MCF 10A (cell line): ENCODE data around the gene SYNDIG1. TPM values are rescaled to one million over a fixed set of nuclear protein-coding genes. Genes with fewer than 3 reads are reported as not detected.

ENCODE experiments used
- BruUV-seq: library from RNA; stranded (reverse); fragments of 400-500 nt; replicated peaks from 2 replicates; lab custom pipeline; 2021; lab: Mats Ljungman, UMichigan
- CTCF ChIA-PET: fragments of 300-600 bp; sonication (Branson Sonifier 250); formaldehyde crosslinking; extraction: SDS; loops from one replicate; lab custom pipeline; 2021; ENCODE audit warnings: antibody characterized with exemption, inconsistent platforms; lab: Yijun Ruan, JAX
- POLR2A ChIA-PET: fragments of 300-600, 350-650 bp; sonication (Branson Sonifier 250); formaldehyde crosslinking; extraction: SDS; loops from one replicate; lab custom pipeline; 2020; ENCODE audit warnings: antibody characterized with exemption, inconsistent platforms; lab: Yijun Ruan, JAX
- DNase-seq: peaks from one replicate; pipeline ENCODE4 v3.0.0-alpha.2; 2018; ENCODE audit not compliant: unreplicated experiment
- H3K27ac Mint-ChIP-seq: one replicate; pipeline ENCODE4 v1.8.0; 2022; ENCODE audit warnings: mild to moderate bottlenecking, low read depth, mixed read lengths; ENCODE audit not compliant: unreplicated experiment
- H3K27me3 Mint-ChIP-seq: one replicate; pipeline ENCODE4 v1.8.0; 2022; ENCODE audit warnings: mixed read lengths; ENCODE audit not compliant: insufficient read depth, unreplicated experiment
- H3K36me3 Mint-ChIP-seq: one replicate; pipeline ENCODE4 v1.8.0; 2022; ENCODE audit warnings: mild to moderate bottlenecking, moderate library complexity, mixed read lengths; ENCODE audit not compliant: insufficient read depth, unreplicated experiment
- H3K4me1 Mint-ChIP-seq: one replicate; pipeline ENCODE4 v1.8.0; 2022; ENCODE audit warnings: mixed read lengths; ENCODE audit not compliant: insufficient read depth, unreplicated experiment
- H3K4me3 Mint-ChIP-seq: one replicate; pipeline ENCODE4 v1.8.0; 2022; ENCODE audit warnings: mild to moderate bottlenecking, moderate library complexity, mixed read lengths; ENCODE audit not compliant: unreplicated experiment
- H3K9me3 Mint-ChIP-seq: one replicate; pipeline ENCODE4 v1.8.0; 2022; ENCODE audit warnings: mixed read lengths; ENCODE audit not compliant: unreplicated experiment
- intact Hi-C: fragments of 100-400 bp; cut with micrococcal nuclease; formaldehyde crosslinking; loops from 2 replicates; pipeline ENCODE4 v1.14.1; 2022
- total RNA-seq: library from RNA; stranded (reverse); gene quantifications from 2 replicates; pipeline ENCODE4 v1.2.3, GENCODE V29; 2022
- TF ChIP-seq, protein P1 (sequence below): fragments of 200-600 bp; IDR thresholded peaks from one replicate; pipeline ENCODE4 v1.8.0; 2022; ENCODE audit warnings: antibody characterized with exemption, mild to moderate bottlenecking; ENCODE audit not compliant: unreplicated experiment

The SYNDIG1 gene
- total RNA-seq, 1 experiment from 2014 or later, result not detected

DNA sequence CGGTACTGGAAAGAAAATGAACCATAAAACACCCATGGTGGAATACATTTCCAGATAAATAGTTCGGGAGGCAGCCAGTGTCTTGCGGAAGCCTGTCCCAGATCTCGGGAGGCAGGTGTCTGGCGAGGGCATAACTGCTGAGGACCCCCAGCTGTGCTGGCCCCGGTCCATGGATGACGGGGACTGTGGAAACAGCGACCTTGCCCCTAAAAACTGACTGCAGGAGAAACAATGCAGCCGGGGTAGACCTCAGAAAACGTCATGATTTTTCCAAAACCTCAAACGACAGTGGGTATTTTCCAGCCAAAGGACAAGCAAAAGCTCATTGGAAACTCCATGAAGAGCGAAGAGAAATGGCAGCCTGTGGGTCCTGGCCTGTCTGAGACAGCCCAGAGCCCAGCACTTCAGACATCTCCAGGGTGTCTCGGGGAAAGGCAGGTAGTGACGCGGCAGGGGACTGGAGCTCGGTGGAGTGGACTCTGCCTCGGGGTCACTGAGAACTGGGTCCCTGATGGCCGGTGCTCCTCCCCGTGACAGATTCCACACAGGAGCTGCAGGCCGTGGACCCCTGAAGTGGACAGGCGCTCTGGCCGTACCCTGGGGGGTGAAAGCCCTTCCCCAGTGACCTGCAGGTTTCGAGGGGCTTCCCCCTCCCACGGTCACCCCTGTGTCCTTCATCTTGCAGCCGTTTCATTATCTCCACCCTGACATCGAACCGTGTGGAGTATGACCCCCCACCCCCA, 188.6 kb downstream of the SYNDIG1 start:
- CTCF ChIA-PET, result interaction anchor here (0.6 to 1.5 kb wide), 3 partner anchors 9 to 876 kb away, joined by 3 to 4 read pairs (median 3); no protein-coding TSS in a partner anchor
- no peak overlapping the region for H3K4me3 Mint-ChIP-seq
- POLR2A ChIA-PET, result no interaction called here
- H3K36me3 Mint-ChIP-seq, result no peaks in the 10 kb centered on the region
- H3K9me3 Mint-ChIP-seq, result peaks cover 22% of the 10 kb centered on the region
- DNase-seq, result no peak
- H3K4me1 Mint-ChIP-seq, result no peaks in the 10 kb centered on the region
- no TSS peak for BruUV-seq
- no peak overlapping the region for H3K27ac Mint-ChIP-seq
- no peaks in the 10 kb centered on the region for H3K27me3 Mint-ChIP-seq
- TF ChIP-seq, protein P1, sequence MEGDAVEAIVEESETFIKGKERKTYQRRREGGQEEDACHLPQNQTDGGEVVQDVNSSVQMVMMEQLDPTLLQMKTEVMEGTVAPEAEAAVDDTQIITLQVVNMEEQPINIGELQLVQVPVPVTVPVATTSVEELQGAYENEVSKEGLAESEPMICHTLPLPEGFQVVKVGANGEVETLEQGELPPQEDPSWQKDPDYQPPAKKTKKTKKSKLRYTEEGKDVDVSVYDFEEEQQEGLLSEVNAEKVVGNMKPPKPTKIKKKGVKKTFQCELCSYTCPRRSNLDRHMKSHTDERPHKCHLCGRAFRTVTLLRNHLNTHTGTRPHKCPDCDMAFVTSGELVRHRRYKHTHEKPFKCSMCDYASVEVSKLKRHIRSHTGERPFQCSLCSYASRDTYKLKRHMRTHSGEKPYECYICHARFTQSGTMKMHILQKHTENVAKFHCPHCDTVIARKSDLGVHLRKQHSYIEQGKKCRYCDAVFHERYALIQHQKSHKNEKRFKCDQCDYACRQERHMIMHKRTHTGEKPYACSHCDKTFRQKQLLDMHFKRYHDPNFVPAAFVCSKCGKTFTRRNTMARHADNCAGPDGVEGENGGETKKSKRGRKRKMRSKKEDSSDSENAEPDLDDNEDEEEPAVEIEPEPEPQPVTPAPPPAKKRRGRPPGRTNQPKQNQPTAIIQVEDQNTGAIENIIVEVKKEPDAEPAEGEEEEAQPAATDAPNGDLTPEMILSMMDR, result no peak
- intact Hi-C loops, result no loop called here

DNA sequence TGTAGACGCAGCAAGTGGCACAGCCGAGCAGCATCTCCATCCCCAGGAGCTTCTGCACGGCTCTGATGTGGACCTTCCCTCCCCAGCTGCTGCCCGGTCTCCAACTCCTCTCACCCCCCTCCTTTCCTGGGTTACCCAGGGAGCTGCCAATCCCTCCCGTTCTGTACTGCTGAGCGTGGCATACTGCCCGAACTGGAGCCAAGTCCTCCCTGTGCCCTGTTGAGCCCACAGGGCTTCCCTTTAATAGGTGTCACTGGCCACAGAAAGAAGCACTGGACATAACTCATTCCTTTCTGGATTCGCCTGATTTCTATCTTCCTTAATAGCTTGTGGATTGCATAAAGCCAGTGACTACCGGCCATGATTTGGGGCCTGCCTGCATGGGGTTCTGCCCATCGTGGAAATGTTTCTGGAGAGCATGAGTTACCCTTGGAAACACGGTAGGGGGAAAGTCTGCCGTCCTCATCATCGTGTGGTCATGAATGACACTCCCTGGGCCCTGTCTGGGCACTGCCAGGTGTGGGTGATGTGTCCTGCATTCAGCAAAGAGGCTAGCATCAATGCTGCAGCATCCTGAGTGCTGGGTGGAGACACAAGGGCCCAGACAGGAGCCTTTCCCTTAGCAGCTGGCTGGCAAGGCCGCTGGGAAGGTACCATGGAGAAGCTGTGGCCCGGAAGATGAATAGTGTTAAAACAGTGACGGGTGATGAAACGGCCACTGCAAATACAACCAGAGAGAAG, 189.7 kb downstream of the SYNDIG1 start:
- TF ChIP-seq, protein P1, result no peak
- H3K4me1 Mint-ChIP-seq, result no peaks in the 10 kb centered on the region
- ChIA-PET CTCF (interaction anchor here (0.6 to 1.5 kb wide), 2 partner anchors 10 to 877 kb away, joined by 3 to 4 read pairs; no protein-coding TSS in a partner anchor), POLR2A (no interaction called here)
- peaks cover 19% of the 10 kb centered on the region for H3K9me3 Mint-ChIP-seq
- no peaks in the 10 kb centered on the region for H3K27me3 Mint-ChIP-seq
- DNase-seq, result no peak
- H3K27ac Mint-ChIP-seq, result no peak overlapping the region
- intact Hi-C loops, result no loop called here
- BruUV-seq, result no TSS peak
- H3K36me3 Mint-ChIP-seq, result no peaks in the 10 kb centered on the region
- H3K4me3 Mint-ChIP-seq, result no peak overlapping the region

GRCh38 chr20:24659835-24660234, 190.4 kb downstream of the SYNDIG1 start:
- intact Hi-C loops, result no loop called here
- no TSS peak for BruUV-seq
- DNase-seq, result no peak
- Mint-ChIP-seq H3K4me3 (no peak overlapping the region), H3K27ac (no peak overlapping the region), H3K27me3 (no peaks in the 10 kb centered on the region), H3K4me1 (no peaks in the 10 kb centered on the region), H3K36me3 (no peaks in the 10 kb centered on the region), H3K9me3 (peaks cover 14% of the 10 kb centered on the region)
- CTCF ChIA-PET, result no interaction called here
- POLR2A ChIA-PET, result no interaction called here
- TF ChIP-seq, protein P1, result no peak

DNA sequence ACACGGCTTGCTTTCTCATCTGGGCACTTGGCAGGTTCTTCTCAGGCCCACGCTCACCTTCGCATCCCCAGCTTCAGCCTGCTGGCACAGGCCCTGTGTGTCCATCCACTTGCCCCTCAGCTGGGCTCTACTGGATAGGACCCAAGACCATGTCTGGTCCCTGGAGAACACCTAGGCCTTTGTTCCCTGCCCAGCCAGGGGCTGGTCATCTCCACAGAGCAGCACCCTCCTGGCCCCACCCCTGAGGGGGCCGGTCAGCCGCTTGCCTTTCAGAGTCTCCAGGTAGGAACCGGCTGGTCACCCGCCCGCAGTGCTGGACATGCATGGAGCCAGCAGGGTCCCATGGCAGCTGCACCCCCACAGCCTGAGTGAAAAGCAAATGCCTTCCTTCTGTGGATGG, 191.2 kb downstream of the SYNDIG1 start:
- no peak for DNase-seq
- TF ChIP-seq, protein P1, result no peak

More for the DNA sequence above, 191.2 kb downstream of the SYNDIG1 start:
- intact Hi-C loops, result no loop called here
- Mint-ChIP-seq H3K4me3 (no peak overlapping the region), H3K4me1 (no peaks in the 10 kb centered on the region), H3K9me3 (peaks cover 14% of the 10 kb centered on the region), H3K36me3 (no peaks in the 10 kb centered on the region), H3K27ac (no peak overlapping the region), H3K27me3 (no peaks in the 10 kb centered on the region)
- ChIA-PET POLR2A (no interaction called here), CTCF (interaction anchor here (0.7 kb wide), 1 partner anchor 84 kb away, joined by 3 read pairs; no protein-coding TSS in a partner anchor)
- BruUV-seq, result no TSS peak
